CD4-positive, alpha-beta T cell (primary cell): ENCODE data around the gene APLP1. TPM values are rescaled to one million over a fixed set of nuclear protein-coding genes. Genes with fewer than 3 reads are reported as not detected.

Source experiments
- ATAC-seq: fragments of 200-7000 bp; cut with Tn5 transposase; one replicate; pipeline ENCODE4 v1.10.0; 2022; ENCODE audit warnings: mild to moderate bottlenecking; ENCODE audit not compliant: poor library complexity
- CTCF ChIA-PET: fragments of 350-600 bp; sonication (Branson Sonifier 250); formaldehyde crosslinking; loops from one replicate; lab custom pipeline; 2021; ENCODE audit warnings: antibody characterized with exemption, inconsistent platforms; lab: Charles Lee
- POLR2A ChIA-PET: fragments of 350-600 bp; sonication (Branson Sonifier 250); formaldehyde crosslinking; loops from one replicate; lab custom pipeline; 2021; ENCODE audit warnings: antibody characterized with exemption, inconsistent platforms; lab: Charles Lee
- DNase-seq, 14 experiments: peaks; one replicate each; pipeline ENCODE4 v3.0.0-alpha.2; 2013 to 2020; ENCODE audit warnings: mixed read lengths in 2 of 14
- H3K27ac ChIP-seq, 2 donors: one replicate each; pipeline versions ENCODE4 v1.5.1 to v1.7.0; 2013; ENCODE audit warnings: low read length in 2 of 2, low read depth in 1 of 2, mild to moderate bottlenecking in 1 of 2
- H3K27me3 ChIP-seq, 2 experiments: 1 replicate in 1 of 2; 2 replicates in 1 of 2; pipeline versions ENCODE4 v1.6.1 to v1.7.0; 2013; ENCODE audit warnings: low read length in 2 of 2, control low read depth in 1 of 2, mild to moderate bottlenecking in 1 of 2, moderate library complexity in 1 of 2; ENCODE audit not compliant: insufficient read depth in 2 of 2, control insufficient read depth in 1 of 2
- H3K36me3 ChIP-seq: one replicate; pipeline ENCODE4 v1.6.1; 2013; ENCODE audit warnings: low read length, control low read depth; ENCODE audit not compliant: insufficient read depth
- H3K4me1 ChIP-seq: one replicate; pipeline ENCODE4 v1.6.1; 2013; ENCODE audit warnings: low read length, control low read depth; ENCODE audit not compliant: insufficient read depth
- H3K4me3 ChIP-seq: one replicate; pipeline ENCODE4 v1.5.1; 2013; ENCODE audit warnings: mild to moderate bottlenecking, low read length, moderate library complexity
- H3K9me3 ChIP-seq, 2 experiments: 1 replicate in 1 of 2; 2 replicates in 1 of 2; pipeline versions ENCODE4 v1.6.1 to v1.7.0; 2013; ENCODE audit warnings: low read length in 2 of 2, mild to moderate bottlenecking in 2 of 2, control low read depth in 1 of 2, moderate library complexity in 1 of 2; ENCODE audit not compliant: control insufficient read depth in 1 of 2, insufficient read depth in 1 of 2
- H3K27ac Mint-ChIP-seq: one replicate; pipeline ENCODE4 v1.8.0; 2020; ENCODE audit warnings: mixed read lengths
- H3K27me3 Mint-ChIP-seq: one replicate; pipeline ENCODE4 v1.8.0; 2021; ENCODE audit warnings: mixed read lengths
- H3K36me3 Mint-ChIP-seq: one replicate; pipeline ENCODE4 v1.8.0; 2021; ENCODE audit warnings: low read depth, mixed read lengths
- H3K4me1 Mint-ChIP-seq: one replicate; pipeline ENCODE4 v1.8.0; 2021; ENCODE audit warnings: low read depth, mixed read lengths
- H3K4me3 Mint-ChIP-seq: one replicate; pipeline ENCODE4 v1.8.0; 2020; ENCODE audit warnings: mild to moderate bottlenecking, mixed read lengths
- H3K9me3 Mint-ChIP-seq: one replicate; pipeline ENCODE4 v1.8.0; 2020; ENCODE audit warnings: mixed read lengths
- intact Hi-C, 2 experiments: fragments of 100-400 bp; cut with DNase I in 1 of 2; cut with micrococcal nuclease in 1 of 2; formaldehyde crosslinking; loops; one replicate each; pipeline versions ENCODE4 v1.15.1 to v1.9.0; 2023 to 2025; cut with DNase I, micrococcal nuclease
- total RNA-seq, 174 experiments: library from RNA in 2 of 174; stranded (reverse) in 2 of 174; gene quantifications; one replicate each; pipeline ENCODE4 v1.2.3 and lab custom pipeline; 2021 to 2026
- TF ChIP-seq, protein P1 (sequence below): fragments of 200-600 bp; IDR thresholded peaks from one replicate; pipeline ENCODE4 v1.8.0; 2022; ENCODE audit warnings: antibody characterized with exemption, mild to moderate bottlenecking

APLP1 gene
- total RNA-seq, 2 experiments from 2014 or later, result not detected

DNA sequence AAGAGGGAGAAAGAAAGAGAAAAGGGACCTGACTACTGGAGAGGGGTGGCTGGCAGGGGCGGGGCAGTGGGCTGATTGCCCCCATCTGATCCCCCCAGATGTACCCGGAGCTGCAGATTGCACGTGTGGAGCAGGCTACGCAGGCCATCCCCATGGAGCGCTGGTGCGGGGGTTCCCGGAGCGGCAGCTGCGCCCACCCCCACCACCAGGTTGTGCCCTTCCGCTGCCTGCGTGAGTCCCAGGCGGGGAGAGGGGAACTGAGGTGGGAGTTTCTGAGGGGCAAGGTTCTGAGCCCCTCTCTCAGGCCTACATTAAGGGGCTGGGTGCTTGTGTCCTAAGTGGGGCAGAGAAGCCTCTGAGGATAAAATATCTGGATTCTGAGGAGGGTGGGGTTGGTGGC lies 2.4 kb downstream of the APLP1 start:
- Mint-ChIP-seq H3K36me3 (no peaks in the 10 kb centered on the region), H3K27me3 (peaks cover 67% of the 10 kb centered on the region), H3K4me1 (peaks cover 15% of the 10 kb centered on the region), H3K27ac (no peak overlapping the region), H3K9me3 (no peaks in the 10 kb centered on the region), H3K4me3 (no peak overlapping the region)
- ATAC-seq (no peak), DNase-seq (peak in 1 of 14 experiments; percentile 29)
- peaks cover 30 to 42% of the 10 kb centered on the region in 2 experiments for H3K27me3 ChIP-seq
- H3K36me3 ChIP-seq, result no peaks in the 10 kb centered on the region
- no peak overlapping the region for H3K27ac ChIP-seq
- H3K4me1 ChIP-seq, result peaks cover 24% of the 10 kb centered on the region
- intact Hi-C loops, result no loop called here
- TF ChIP-seq, protein P1, sequence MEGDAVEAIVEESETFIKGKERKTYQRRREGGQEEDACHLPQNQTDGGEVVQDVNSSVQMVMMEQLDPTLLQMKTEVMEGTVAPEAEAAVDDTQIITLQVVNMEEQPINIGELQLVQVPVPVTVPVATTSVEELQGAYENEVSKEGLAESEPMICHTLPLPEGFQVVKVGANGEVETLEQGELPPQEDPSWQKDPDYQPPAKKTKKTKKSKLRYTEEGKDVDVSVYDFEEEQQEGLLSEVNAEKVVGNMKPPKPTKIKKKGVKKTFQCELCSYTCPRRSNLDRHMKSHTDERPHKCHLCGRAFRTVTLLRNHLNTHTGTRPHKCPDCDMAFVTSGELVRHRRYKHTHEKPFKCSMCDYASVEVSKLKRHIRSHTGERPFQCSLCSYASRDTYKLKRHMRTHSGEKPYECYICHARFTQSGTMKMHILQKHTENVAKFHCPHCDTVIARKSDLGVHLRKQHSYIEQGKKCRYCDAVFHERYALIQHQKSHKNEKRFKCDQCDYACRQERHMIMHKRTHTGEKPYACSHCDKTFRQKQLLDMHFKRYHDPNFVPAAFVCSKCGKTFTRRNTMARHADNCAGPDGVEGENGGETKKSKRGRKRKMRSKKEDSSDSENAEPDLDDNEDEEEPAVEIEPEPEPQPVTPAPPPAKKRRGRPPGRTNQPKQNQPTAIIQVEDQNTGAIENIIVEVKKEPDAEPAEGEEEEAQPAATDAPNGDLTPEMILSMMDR, result no peak
- H3K9me3 ChIP-seq, result peaks cover 0 to 24% of the 10 kb centered on the region in 2 experiments
- no peak overlapping the region for H3K4me3 ChIP-seq
- POLR2A ChIA-PET, result no interaction called here
- CTCF ChIA-PET, result no interaction called here

DNA sequence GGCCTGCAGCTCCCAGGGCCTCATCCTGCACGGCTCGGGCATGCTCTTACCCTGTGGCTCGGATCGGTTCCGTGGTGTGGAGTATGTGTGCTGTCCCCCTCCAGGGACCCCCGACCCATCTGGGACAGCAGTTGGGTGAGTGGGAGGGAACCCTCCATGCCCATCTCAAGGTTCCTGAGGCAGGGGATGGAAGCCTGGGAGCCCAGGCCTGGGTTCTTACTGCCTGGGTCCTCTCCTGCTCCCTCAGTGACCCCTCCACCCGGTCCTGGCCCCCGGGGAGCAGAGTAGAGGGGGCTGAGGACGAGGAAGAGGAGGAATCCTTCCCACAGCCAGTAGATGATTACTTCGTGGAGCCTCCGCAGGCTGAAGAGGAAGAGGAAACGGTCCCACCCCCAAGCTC lies 3.2 kb downstream of the APLP1 start:
- H3K4me3 Mint-ChIP-seq, result no peak overlapping the region
- intact Hi-C loops, result no loop called here
- H3K4me1 ChIP-seq, result peaks cover 24% of the 10 kb centered on the region
- peaks cover 30 to 42% of the 10 kb centered on the region in 2 experiments for H3K27me3 ChIP-seq
- H3K4me1 Mint-ChIP-seq, result peaks cover 15% of the 10 kb centered on the region
- no peak overlapping the region for H3K4me3 ChIP-seq
- H3K27me3 Mint-ChIP-seq, result peaks cover 66% of the 10 kb centered on the region
- H3K27ac ChIP-seq, result no peak overlapping the region
- no peaks in the 10 kb centered on the region for H3K36me3 Mint-ChIP-seq
- POLR2A ChIA-PET, result no interaction called here
- ATAC-seq, result no peak
- no peaks in the 10 kb centered on the region for H3K36me3 ChIP-seq
- no peaks in the 10 kb centered on the region for H3K9me3 Mint-ChIP-seq
- CTCF ChIA-PET, result no interaction called here
- no peak overlapping the region for H3K27ac Mint-ChIP-seq
- TF ChIP-seq, protein P1, result no peak
- peaks cover 0 to 24% of the 10 kb centered on the region in 2 experiments for H3K9me3 ChIP-seq
- no peak for DNase-seq

DNA sequence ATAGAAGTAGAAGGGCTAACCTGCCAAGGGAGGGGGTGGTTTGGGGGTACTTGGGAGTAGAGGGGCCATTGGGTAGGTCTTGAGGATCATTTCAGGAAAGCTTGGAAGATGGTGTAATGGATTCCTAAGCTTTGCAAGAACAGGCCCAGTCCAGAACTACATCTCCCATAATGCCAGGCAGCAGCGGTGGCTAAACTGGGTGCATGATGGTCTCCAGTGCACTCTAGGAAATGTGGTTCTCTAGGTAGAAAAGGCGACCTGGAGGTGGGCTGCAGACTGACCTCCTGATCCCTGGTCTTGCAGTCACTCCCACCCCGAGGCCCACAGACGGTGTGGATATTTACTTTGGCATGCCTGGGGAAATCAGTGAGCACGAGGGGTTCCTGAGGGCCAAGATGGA lies 3.8 kb downstream of the APLP1 start:
- DNase-seq (no peak), ATAC-seq (no peak)
- H3K4me3 Mint-ChIP-seq, result no peak overlapping the region
- H3K9me3 ChIP-seq, result peaks cover 0 to 24% of the 10 kb centered on the region in 2 experiments
- no peaks in the 10 kb centered on the region for H3K9me3 Mint-ChIP-seq
- no peaks in the 10 kb centered on the region for H3K36me3 ChIP-seq
- peaks cover 24% of the 10 kb centered on the region for H3K4me1 ChIP-seq
- H3K27ac Mint-ChIP-seq, result no peak overlapping the region
- TF ChIP-seq, protein P1, result no peak
- peaks cover 15% of the 10 kb centered on the region for H3K4me1 Mint-ChIP-seq
- ChIA-PET CTCF (no interaction called here), POLR2A (no interaction called here)
- peaks cover 70% of the 10 kb centered on the region for H3K27me3 Mint-ChIP-seq
- no peak overlapping the region for H3K4me3 ChIP-seq
- H3K27me3 ChIP-seq, result peaks cover 28 to 42% of the 10 kb centered on the region in 2 experiments
- no peak overlapping the region for H3K27ac ChIP-seq
- intact Hi-C loops, result no loop called here
- H3K36me3 Mint-ChIP-seq, result no peaks in the 10 kb centered on the region
